ENCODE measurements around the gene UBE2H. TPM values are rescaled to one million over a fixed set of nuclear protein-coding genes. Genes with fewer than 3 reads are reported as not detected.

Gene UBE2H
- total and polyA plus RNA-seq, 10 of the 15 experiments (the other 5 are each of a cell fraction or from before 2014, with no cell fraction given) = 15.6 to 75.5 (median 32.8) TPM

GRCh38 chr7:129865093-129865924 is 87.5 kb downstream of the UBE2H start:
- intact Hi-C loops (cut with micrococcal nuclease; ENCODE audit: unreplicated experiment) = no loop called here
- H3K27me3 ChIP-seq (replicated peaks in 1 of 2; ENCODE audit: control insufficient read depth in 2 of 2, insufficient read depth in 2 of 2, low read length in 1 of 2) = no peaks in the 10 kb centered on the region
- in situ Hi-C loops (cut with MboI) = no loop called here
- H3K79me2 ChIP-seq (ENCODE audit: control insufficient read depth, insufficient read depth, low read length) = peaks cover 15% of the 10 kb centered on the region
- H3K4me3 ChIP-seq = no peak overlapping the region
- CTCF ChIA-PET = no interaction called here
- FAIRE-seq (no peak), DNase-seq (ENCODE audit: low read depth, low spot score) (no peak), ATAC-seq (no peak)
- BruUV-seq (replicated peaks) = no TSS peak
- H2AFZ ChIP-seq (ENCODE audit: control insufficient read depth, low read depth, low read length) = no peak overlapping the region
- peaks cover 22% of the 10 kb centered on the region for H3K4me1 ChIP-seq (ENCODE audit: control insufficient read depth, insufficient read depth, low read length)
- SMC1A ChIA-PET (ENCODE audit: uncharacterized antibody, unreplicated experiment) = interaction anchor here (1.5 kb wide), 1 partner anchor 14 kb away, joined by 3 read pairs; no protein-coding TSS in a partner anchor
- no peak overlapping the region for H3K27ac ChIP-seq (ENCODE audit: control insufficient read depth, insufficient read depth)
- H4K20me1 ChIP-seq (ENCODE audit: control insufficient read depth, insufficient read depth) = no peaks in the 10 kb centered on the region
- WGBS (ENCODE audit: insufficient coverage, insufficient replicate concordance, low lambda C conversion rate, missing lambda C conversion rate) = 88% methylated on average over 4 of the region's 4 CpGs
- H3K4me2 ChIP-seq (ENCODE audit: control insufficient read depth, insufficient read depth) = no peak overlapping the region
- RAD21 ChIA-PET (ENCODE audit: unreplicated experiment) = interaction anchor here (0.6 kb wide), 1 partner anchor 137 kb away, joined by 3 read pairs; no protein-coding TSS in a partner anchor
- POLR2A ChIA-PET = interaction anchor here (0.6 kb wide), 2 partner anchors 115 to 307 kb away, joined by 3 to 4 read pairs; no protein-coding TSS in a partner anchor
- no peaks in the 10 kb centered on the region for H3K9me3 ChIP-seq (replicated peaks; ENCODE audit: control insufficient read depth, insufficient read depth, low read length)
- H3K36me3 ChIP-seq (ENCODE audit: control insufficient read depth in 2 of 2, insufficient read depth in 2 of 2, low read length in 1 of 2) = peaks cover 0 to 1% of the 10 kb centered on the region in 2 experiments; a peak in 2 of 4 replicates
- no peak overlapping the region for H3K9ac ChIP-seq (ENCODE audit: control insufficient read depth, insufficient read depth, low read length)
- no peak for TF ChIP-seq RB1 (IDR thresholded peaks at IDR 0.05; ENCODE audit: borderline replicate concordance)
- TF ChIP-seq TCF12 (IDR thresholded peaks at IDR 0.05; ENCODE audit: low read depth, low read length) = no peak
- no peak for TF ChIP-seq PRDM15 (CRISPR knock-in tag; IDR thresholded peaks at IDR 0.05)
- no peak for TF ChIP-seq RBBP5 (conservative IDR thresholded peaks at IDR 0.05)
- no peak for TF ChIP-seq NFYB (IDR thresholded peaks at IDR 0.05; ENCODE audit: insufficient read depth, low read depth, low read length)
- TF ChIP-seq ZBTB11 (CRISPR knock-in tag; IDR thresholded peaks at IDR 0.05) = no peak
- TF ChIP-seq CBFB (IDR thresholded peaks at IDR 0.05; ENCODE audit: low read depth) = no peak
- no peak for TF ChIP-seq MYC (IDR thresholded peaks at IDR 0.05; ENCODE audit: insufficient read depth, insufficient read length, insufficient replicate concordance, low read length, severe bottlenecking)
- no peak for TF ChIP-seq KLF5 (IDR thresholded peaks at IDR 0.05; ENCODE audit: partially characterized antibody)
- TF ChIP-seq PAX8 (IDR thresholded peaks at IDR 0.05) = no peak
- no peak for TF ChIP-seq NBN (IDR thresholded peaks at IDR 0.05)
- no peak for TF ChIP-seq POLR2AphosphoS5 (IDR thresholded peaks at IDR 0.05; ENCODE audit: low read length)
- TF ChIP-seq SIX5 (IDR thresholded peaks at IDR 0.05; ENCODE audit: low read depth, low read length, severe bottlenecking) = no peak
- no peak for TF ChIP-seq EED (IDR thresholded peaks at IDR 0.05; ENCODE audit: low read depth)
- no peak for TF ChIP-seq RELB (IDR thresholded peaks at IDR 0.05; ENCODE audit: low read depth)

Data from GM12878 (cell line).